ENCODE measurements around the gene PUSL1. TPM values are rescaled to one million over a fixed set of nuclear protein-coding genes. Genes with fewer than 3 reads are reported as not detected.

Gene PUSL1
- total RNA-seq, 1 experiment from 2014 or later, result 15.5 TPM

GRCh38 chr1:1328254-1328653 is 19.9 kb downstream of the PUSL1 start:
- in situ Hi-C loops (cut with HindIII; ENCODE audit: low pct_unique_long_range_greater_than_20kb, low sequenced_read_pairs), result no loop called here
- no peak for DNase-seq (ENCODE audit: low read depth, low spot score)

GRCh38 chr1:1329304-1330210 is 21.2 kb downstream of the PUSL1 start:
- in situ Hi-C loops (cut with HindIII; ENCODE audit: low pct_unique_long_range_greater_than_20kb, low sequenced_read_pairs), result no loop called here
- DNase-seq (ENCODE audit: low read depth, low spot score), result no peak

- no peak for DNase-seq (ENCODE audit: low read depth, low spot score)
- in situ Hi-C loops (cut with HindIII; ENCODE audit: low pct_unique_long_range_greater_than_20kb, low sequenced_read_pairs), result no loop called here
These were observed 22.1 kb downstream of the PUSL1 start for GRCh38 chr1:1330366-1331067.

GRCh38 chr1:1331068-1331965 is 22.9 kb downstream of the PUSL1 start, which contains the start of gene TAS1R3:
TSS of gene TAS1R3 (plus strand) at chr1:1331280. CDS start at chr1:1331346, 66 bp downstream.
- no peak for DNase-seq (ENCODE audit: low read depth, low spot score)
- in situ Hi-C loops (cut with HindIII; ENCODE audit: low pct_unique_long_range_greater_than_20kb, low sequenced_read_pairs), result no loop called here

- in situ Hi-C loops (cut with HindIII; ENCODE audit: low pct_unique_long_range_greater_than_20kb, low sequenced_read_pairs), result no loop called here
These were observed 23.8 kb downstream of the PUSL1 start for GRCh38 chr1:1332031-1332755.

GRCh38 chr1:1332774-1333480 is 24.5 kb downstream of the PUSL1 start:
- in situ Hi-C loops (cut with HindIII; ENCODE audit: low pct_unique_long_range_greater_than_20kb, low sequenced_read_pairs), result no loop called here
- DNase-seq (ENCODE audit: low read depth, low spot score), result no peak

More at GRCh38 chr1:1332031-1332755, 23.8 kb downstream of the PUSL1 start:
- no peak for DNase-seq (ENCODE audit: low read depth, low spot score)

- DNase-seq (ENCODE audit: low read depth, low spot score), result no peak
- in situ Hi-C loops (cut with HindIII; ENCODE audit: low pct_unique_long_range_greater_than_20kb, low sequenced_read_pairs), result no loop called here
These were observed 25.3 kb downstream of the PUSL1 start for GRCh38 chr1:1333551-1334241.

GRCh38 chr1:1334835-1335234 is 26.4 kb downstream of the PUSL1 start:
- no peak for DNase-seq (ENCODE audit: low read depth, low spot score)
- in situ Hi-C loops (cut with HindIII; ENCODE audit: low pct_unique_long_range_greater_than_20kb, low sequenced_read_pairs), result no loop called here

GRCh38 chr1:1335283-1335682 is 26.9 kb downstream of the PUSL1 start:
- in situ Hi-C loops (cut with HindIII; ENCODE audit: low pct_unique_long_range_greater_than_20kb, low sequenced_read_pairs), result no loop called here
- no peak for DNase-seq (ENCODE audit: low read depth, low spot score)

- in situ Hi-C loops (cut with HindIII; ENCODE audit: low pct_unique_long_range_greater_than_20kb, low sequenced_read_pairs), result no loop called here
- no peak for DNase-seq (ENCODE audit: low read depth, low spot score)
These were observed 27.4 kb downstream of the PUSL1 start for GRCh38 chr1:1335792-1336248.

GRCh38 chr1:1336446-1336845 is 28.0 kb downstream of the PUSL1 start:
- no peak for DNase-seq (ENCODE audit: low read depth, low spot score)
- in situ Hi-C loops (cut with HindIII; ENCODE audit: low pct_unique_long_range_greater_than_20kb, low sequenced_read_pairs), result no loop called here

- in situ Hi-C loops (cut with HindIII; ENCODE audit: low pct_unique_long_range_greater_than_20kb, low sequenced_read_pairs), result no loop called here
These were observed 28.8 kb downstream of the PUSL1 start for GRCh38 chr1:1336931-1337792.

GRCh38 chr1:1337793-1338147 is 29.4 kb downstream of the PUSL1 start:
- DNase-seq (ENCODE audit: low read depth, low spot score), result no peak
- in situ Hi-C loops (cut with HindIII; ENCODE audit: low pct_unique_long_range_greater_than_20kb, low sequenced_read_pairs), result no loop called here

More at GRCh38 chr1:1336931-1337792, 28.8 kb downstream of the PUSL1 start:
- DNase-seq (ENCODE audit: low read depth, low spot score), result no peak

GRCh38 chr1:1338278-1338677 is 29.9 kb downstream of the PUSL1 start:
- DNase-seq (ENCODE audit: low read depth, low spot score), result no peak
- in situ Hi-C loops (cut with HindIII; ENCODE audit: low pct_unique_long_range_greater_than_20kb, low sequenced_read_pairs), result no loop called here

- in situ Hi-C loops (cut with HindIII; ENCODE audit: low pct_unique_long_range_greater_than_20kb, low sequenced_read_pairs), result no loop called here
- DNase-seq (ENCODE audit: low read depth, low spot score), result no peak
These were observed 31.8 kb downstream of the PUSL1 start for GRCh38 chr1:1340185-1340584.
